Breast epithelium (tissue), 4 donors: Measurements from ENCODE around the gene LBP. TPM values are rescaled to one million over a fixed set of nuclear protein-coding genes. Genes with fewer than 3 reads are reported as not detected.
"Not testable (repeated sequence)": the region's sequence is repeated elsewhere in the genome, so short reads cannot be mapped to it uniquely, and the experiment has no call there.

ENCODE experiments used
- DNase-seq, 2 donors: peaks; one replicate each; pipeline ENCODE4 v3.0.0-alpha.2; 2019; ENCODE audit warnings: low spot score in 2 of 2
- H3K27ac ChIP-seq, 2 donors: fragments of 200-600 bp; sonication (generic) in 1 of 2; one replicate each; pipeline ENCODE4 v1.5.1; 2016 to 2019; ENCODE audit warnings: mild to moderate bottlenecking in 1 of 2
- H3K27me3 ChIP-seq, 2 donors: fragments of 200-600 bp; sonication (generic) in 1 of 2; one replicate each; pipeline versions ENCODE4 v1.5.1 to v1.6.0; 2017 to 2019; ENCODE audit warnings: control low read depth in 1 of 2, mild to moderate bottlenecking in 1 of 2
- H3K36me3 ChIP-seq: fragments of 200-600 bp; one replicate; pipeline ENCODE4 v1.5.1; 2019
- H3K4me1 ChIP-seq, 2 donors: fragments of 200-600 bp; sonication (generic); one replicate each; pipeline ENCODE4 v1.5.1; 2016 to 2019; ENCODE audit warnings: control low read depth in 1 of 2
- H3K4me3 ChIP-seq, 3 donors: fragments of 200-600 bp; sonication (generic); 1 replicate in 2 of 3; 2 replicates in 1 of 3; pipeline ENCODE4 v1.5.1; 2016 to 2019; ENCODE audit warnings: mild to moderate bottlenecking in 3 of 3, moderate library complexity in 2 of 3
- H3K9me3 ChIP-seq, 2 donors: fragments of 200-600 bp; sonication (generic) in 1 of 2; one replicate each; pipeline ENCODE4 v1.5.1; 2016 to 2019; ENCODE audit warnings: control low read depth in 1 of 2
- CTCF ChIP-seq, 3 donors: fragments of 450-650 bp; IDR thresholded peaks; one replicate each; pipeline ENCODE4 v1.5.1; 2016 to 2017; ENCODE audit warnings: antibody characterized with exemption in 3 of 3, mild to moderate bottlenecking in 3 of 3, moderate library complexity in 3 of 3
- POLR2A ChIP-seq: fragments of 450-650 bp; IDR thresholded peaks from one replicate; pipeline ENCODE4 v1.6.1; 2016; ENCODE audit warnings: antibody characterized with exemption, mild to moderate bottlenecking, moderate library complexity
- POLR2AphosphoS5 ChIP-seq, 3 donors: sonication (generic); formaldehyde crosslinking; IDR thresholded peaks; one replicate each; pipeline ENCODE4 v1.6.1; 2017; ENCODE audit warnings: antibody characterized with exemption in 3 of 3
- intact Hi-C: fragments of 100-400 bp; cut with DNase I; formaldehyde crosslinking; loops from one replicate; pipeline ENCODE4 v1.15.1; 2023; ENCODE audit warnings: low total_unique reads
- total RNA-seq, 3 donors: library from RNA; depleted of rRNA; stranded (reverse); fragments of >200 nt; gene quantifications; one replicate each; pipeline ENCODE4 v1.1.0, GENCODE V29; 2016

The LBP gene
- total RNA-seq, 3 donors from 2014 or later = 0.73 to 15.0 (median 3.9) TPM

- TF ChIP-seq POLR2AphosphoS5 (IDR thresholded peaks at IDR 0.05) (no peak), POLR2A (no peak), CTCF (IDR thresholded peaks at IDR 0.05) (no peak)
- no peak overlapping the region for H3K4me3 ChIP-seq
- H3K4me1 ChIP-seq = no peaks in the 10 kb centered on the region
- H3K36me3 ChIP-seq = no peaks in the 10 kb centered on the region
- no peaks in the 10 kb centered on the region for H3K9me3 ChIP-seq
- no peaks in the 10 kb centered on the region for H3K27me3 ChIP-seq
- intact Hi-C loops = no loop called here
- no peak overlapping the region for H3K27ac ChIP-seq
- no peak for DNase-seq
Measured at GRCh38 chr20:38313676-38314075, 32.6 kb upstream of the LBP start.

GRCh38 chr20:38314350-38314749 lies 31.9 kb upstream of the LBP start:
- H3K4me1 ChIP-seq, intact Hi-C loops, DNase-seq, H3K9me3 ChIP-seq, H3K27ac ChIP-seq, H3K4me3 ChIP-seq, H3K36me3 ChIP-seq, H3K27me3 ChIP-seq: not testable (repeated sequence)

GRCh38 chr20:38315290-38315966 lies 30.9 kb upstream of the LBP start:
- DNase-seq = no peak
- Histone ChIP-seq H3K4me1 (no peaks in the 10 kb centered on the region), H3K9me3 (no peaks in the 10 kb centered on the region), H3K27ac (no peak overlapping the region), H3K27me3 (no peaks in the 10 kb centered on the region), H3K36me3 (no peaks in the 10 kb centered on the region), H3K4me3 (no peak overlapping the region)
- intact Hi-C loops = no loop called here
- TF ChIP-seq POLR2AphosphoS5 (IDR thresholded peaks at IDR 0.05) (no peak), POLR2A (no peak), CTCF (IDR thresholded peaks at IDR 0.05) (no peak)

GRCh38 chr20:38316341-38316740 lies 29.9 kb upstream of the LBP start:
- Histone ChIP-seq H3K27ac (no peak overlapping the region), H3K9me3 (no peaks in the 10 kb centered on the region), H3K4me1 (no peaks in the 10 kb centered on the region), H3K4me3 (no peak overlapping the region), H3K27me3 (no peaks in the 10 kb centered on the region), H3K36me3 (no peaks in the 10 kb centered on the region)
- no peak for DNase-seq
- intact Hi-C loops = no loop called here
- TF ChIP-seq POLR2A (no peak), POLR2AphosphoS5 (IDR thresholded peaks at IDR 0.05) (no peak), CTCF (IDR thresholded peaks at IDR 0.05) (no peak)

- DNase-seq = no peak
- intact Hi-C loops = no loop called here
- Histone ChIP-seq H3K27me3 (no peaks in the 10 kb centered on the region), H3K4me1 (no peaks in the 10 kb centered on the region), H3K9me3 (no peaks in the 10 kb centered on the region), H3K27ac (no peak overlapping the region), H3K4me3 (no peak overlapping the region), H3K36me3 (no peaks in the 10 kb centered on the region)
- TF ChIP-seq POLR2A (no peak), POLR2AphosphoS5 (IDR thresholded peaks at IDR 0.05) (no peak), CTCF (IDR thresholded peaks at IDR 0.05) (no peak)
Measured at GRCh38 chr20:38317422-38317821, 28.9 kb upstream of the LBP start.

- Histone ChIP-seq H3K4me3 (no peak overlapping the region), H3K27me3 (no peaks in the 10 kb centered on the region), H3K4me1 (no peaks in the 10 kb centered on the region), H3K27ac (no peak overlapping the region), H3K36me3 (no peaks in the 10 kb centered on the region), H3K9me3 (no peaks in the 10 kb centered on the region)
- DNase-seq = no peak
- intact Hi-C loops = no loop called here
- TF ChIP-seq POLR2A (no peak), POLR2AphosphoS5 (IDR thresholded peaks at IDR 0.05) (no peak), CTCF (IDR thresholded peaks at IDR 0.05) (no peak)
Measured at GRCh38 chr20:38320221-38320620, 26.1 kb upstream of the LBP start.
